T-helper 2 cell (primary cell): ENCODE results near the gene RS1.
A peak's percentile ranks its signal among the peaks of the same experiment; 100 is the strongest.

Experiments
- DNase-seq, 5 experiments: peaks; one replicate each; pipeline versions ENCODE4 v3.0.0 to v3.0.0-alpha.2; 2012 to 2022
- total RNA-seq, 2 donors: gene quantifications; one replicate each; lab custom pipeline; 2026; lab: John Stamatoyannopoulos, UW

The RS1 gene
- 0 reads per million in 2 donors for total RNA-seq

GRCh38 chrX:18672008-18672407 lies at the start of gene RS1:
RS1 (minus strand) TSS chrX:18672108; CDS start chrX:18672068, 40 bp downstream.
- DNase-seq = no peak

- DNase-seq = no peak
Observed at GRCh38 chrX:18719852-18720251, 47.9 kb upstream of the RS1 start.

- DNase-seq = no peak
Observed at GRCh38 chrX:18714910-18715309, 43.0 kb upstream of the RS1 start.

GRCh38 chrX:18709833-18710232 lies 37.9 kb upstream of the RS1 start:
- DNase-seq = no peak

GRCh38 chrX:18707426-18708049 lies 35.6 kb upstream of the RS1 start, which contains the start of gene PPEF1:
PPEF1 (plus strand) TSS chrX:18707645; CDS start chrX:18707781, 136 bp downstream.
- DNase-seq = no peak

GRCh38 chrX:18702362-18703195 lies 30.7 kb upstream of the RS1 start:
- no peak for DNase-seq

- DNase-seq = no peak
Observed at GRCh38 chrX:18701621-18702361, 29.9 kb upstream of the RS1 start.

- DNase-seq = no peak
Observed at GRCh38 chrX:18698737-18699650, 27.1 kb upstream of the RS1 start.

- DNase-seq = no peak
Observed at GRCh38 chrX:18696653-18697052, 24.7 kb upstream of the RS1 start.

- no peak for DNase-seq
Observed at GRCh38 chrX:18692541-18692940, 20.6 kb upstream of the RS1 start.

- no peak for DNase-seq
Observed at GRCh38 chrX:18691431-18691830, 19.5 kb upstream of the RS1 start.

GRCh38 chrX:18687856-18688495 lies 16.1 kb upstream of the RS1 start:
- DNase-seq = no peak

GRCh38 chrX:18682979-18683387 lies 11.1 kb upstream of the RS1 start:
- no peak for DNase-seq

GRCh38 chrX:18681996-18682395 lies 10.1 kb upstream of the RS1 start:
- no peak for DNase-seq

GRCh38 chrX:18677161-18677869 lies 5.4 kb upstream of the RS1 start:
- DNase-seq = no peak

- no peak for DNase-seq
Observed at GRCh38 chrX:18676470-18676869, 4.6 kb upstream of the RS1 start.

GRCh38 chrX:18676050-18676449 lies 4.1 kb upstream of the RS1 start:
- DNase-seq = no peak

- peak; percentile 43 to 79 (median 66) for DNase-seq
Observed at GRCh38 chrX:18674788-18675735, 3.2 kb upstream of the RS1 start.

GRCh38 chrX:18674417-18674787 lies 2.5 kb upstream of the RS1 start:
- DNase-seq = peak in 1 of 5 experiments; percentile 5
